GM12864 (cell line): ENCODE data around the gene HERC4.

Experiments used
- DNase-seq: peaks from one replicate; pipeline ENCODE4 v3.0.0-alpha.2; 2011; ENCODE audit warnings: low read depth
- H3K4me3 ChIP-seq: 2 replicates; pipeline ENCODE4 v1.5.1; 2011; ENCODE audit warnings: mild to moderate bottlenecking, low read depth, low read length, control low read depth
- CTCF ChIP-seq: IDR thresholded peaks from 2 replicates; pipeline ENCODE4 v1.5.1; 2011; ENCODE audit warnings: low read depth, mild to moderate bottlenecking, moderate library complexity, low read length, control low read depth, inconsistent platforms; ENCODE audit errors: missing control alignments

Gene HERC4

GRCh38 chr10:67925449-67926005 is 149.6 kb downstream of the HERC4 start:
- no peak for DNase-seq
- H3K4me3 ChIP-seq, result no peak overlapping the region
- no peak for TF ChIP-seq CTCF

DNA sequence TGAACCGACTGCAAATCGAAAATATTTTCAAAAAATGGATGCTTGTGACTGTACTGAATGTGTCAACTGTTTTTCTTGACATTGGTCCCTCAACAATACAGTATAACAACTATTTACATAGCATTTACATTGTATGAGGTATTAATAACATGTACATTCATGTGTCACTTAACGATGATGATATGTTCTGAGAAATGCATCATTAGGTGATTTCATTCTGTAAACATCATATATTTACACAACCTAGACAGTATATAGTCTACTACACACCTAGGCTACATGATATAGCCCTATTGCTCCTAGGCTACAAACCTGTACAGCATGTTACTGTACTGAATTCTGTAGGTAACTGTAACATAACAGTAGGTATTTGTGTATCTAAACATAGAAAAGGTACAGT is 150.9 kb downstream of the HERC4 start:
- DNase-seq, result no peak
- no peak overlapping the region for H3K4me3 ChIP-seq
- TF ChIP-seq CTCF, result no peak

DNA sequence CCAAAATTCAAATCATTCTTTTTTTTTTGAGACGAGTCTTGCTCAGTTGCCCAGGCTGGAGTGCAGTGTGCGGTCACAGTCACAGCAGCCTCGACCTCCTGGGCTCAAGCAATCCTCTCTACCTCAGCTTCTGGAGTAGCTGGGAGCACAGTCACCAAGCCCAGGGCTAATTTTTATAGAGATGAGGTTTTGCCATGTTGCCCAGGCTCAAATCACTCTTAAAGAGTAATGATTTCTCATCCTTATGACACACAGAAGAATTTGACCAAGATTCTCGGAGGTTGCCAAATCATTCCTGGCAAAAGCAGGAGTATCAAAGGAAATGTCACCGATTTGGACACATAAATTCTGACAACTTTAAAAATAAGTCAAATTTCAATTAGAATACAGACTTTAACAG is 151.5 kb downstream of the HERC4 start:
- no peak for DNase-seq
- TF ChIP-seq CTCF, result no peak
- no peak overlapping the region for H3K4me3 ChIP-seq

- no peak for TF ChIP-seq CTCF
- H3K4me3 ChIP-seq, result no peak overlapping the region
- DNase-seq, result no peak
Measured at GRCh38 chr10:67921065-67921464, 154.0 kb downstream of the HERC4 start.

DNA sequence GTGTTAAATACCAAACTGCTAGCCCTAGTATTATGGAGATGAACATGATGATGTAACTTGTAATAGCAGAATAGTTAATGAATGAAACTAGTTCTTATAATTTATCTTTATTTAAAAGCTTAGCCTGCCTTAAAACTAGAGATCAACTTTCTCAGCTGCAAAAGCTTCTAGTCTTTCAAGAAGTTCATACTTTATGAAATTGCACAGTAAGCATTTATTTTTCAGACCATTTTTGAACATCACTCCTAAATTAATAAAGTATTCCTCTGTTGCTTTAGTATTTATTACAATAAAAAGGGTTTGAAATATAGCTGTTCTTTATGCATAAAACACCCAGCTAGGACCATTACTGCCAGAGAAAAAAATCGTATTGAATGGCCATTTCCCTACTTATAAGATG is 157.4 kb downstream of the HERC4 start:
- H3K4me3 ChIP-seq, result no peak overlapping the region
- no peak for TF ChIP-seq CTCF

DNA sequence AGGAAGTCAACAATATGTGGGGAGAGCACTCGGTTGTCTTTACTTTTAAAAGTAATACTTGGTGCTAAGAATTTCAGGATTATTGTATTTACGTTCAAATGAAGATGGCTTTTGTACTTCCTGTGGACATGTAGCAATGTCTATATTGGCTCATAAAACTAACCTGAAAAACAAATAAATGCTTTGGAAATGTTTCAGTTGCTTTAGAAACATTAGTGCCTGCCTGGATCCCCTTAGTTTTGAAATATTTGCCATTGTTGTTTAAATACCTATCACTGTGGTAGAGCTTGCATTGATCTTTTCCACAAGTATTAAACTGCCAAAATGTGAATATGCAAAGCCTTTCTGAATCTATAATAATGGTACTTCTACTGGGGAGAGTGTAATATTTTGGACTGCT is 157.9 kb downstream of the HERC4 start:
- no peak for TF ChIP-seq CTCF
- no peak for DNase-seq
- H3K4me3 ChIP-seq, result no peak overlapping the region

More for the DNA sequence above, 157.4 kb downstream of the HERC4 start:
- no peak for DNase-seq

GRCh38 chr10:67914777-67915340 is 160.2 kb downstream of the HERC4 start:
- TF ChIP-seq CTCF, result no peak
- H3K4me3 ChIP-seq, result no peak overlapping the region
- no peak for DNase-seq
